IPS-NIHi7 (cell line): Measurements from ENCODE around the gene MYL12B.
"Not testable (repeated sequence)": the region's sequence is repeated elsewhere in the genome, so short reads cannot be mapped to it uniquely, and the experiment has no call there.

Experiments used
- DNase-seq: peaks from one replicate; pipeline ENCODE4 v3.0.0; 2012; ENCODE audit warnings: mixed read lengths; ENCODE audit errors: extremely low spot score

MYL12B gene

GRCh38 chr18:3261373-3262233, at the start of gene MYL12B:
Gene MYL12B (plus strand): TSS chr18:3262133. CDS start chr18:3272899, 10,766 bp downstream.
- peak; percentile 69 for DNase-seq

GRCh38 chr18:3212657-3213056, 49.3 kb upstream of the MYL12B start:
- no peak for DNase-seq

GRCh38 chr18:3213300-3214059, 48.5 kb upstream of the MYL12B start:
- no peak for DNase-seq

DNA sequence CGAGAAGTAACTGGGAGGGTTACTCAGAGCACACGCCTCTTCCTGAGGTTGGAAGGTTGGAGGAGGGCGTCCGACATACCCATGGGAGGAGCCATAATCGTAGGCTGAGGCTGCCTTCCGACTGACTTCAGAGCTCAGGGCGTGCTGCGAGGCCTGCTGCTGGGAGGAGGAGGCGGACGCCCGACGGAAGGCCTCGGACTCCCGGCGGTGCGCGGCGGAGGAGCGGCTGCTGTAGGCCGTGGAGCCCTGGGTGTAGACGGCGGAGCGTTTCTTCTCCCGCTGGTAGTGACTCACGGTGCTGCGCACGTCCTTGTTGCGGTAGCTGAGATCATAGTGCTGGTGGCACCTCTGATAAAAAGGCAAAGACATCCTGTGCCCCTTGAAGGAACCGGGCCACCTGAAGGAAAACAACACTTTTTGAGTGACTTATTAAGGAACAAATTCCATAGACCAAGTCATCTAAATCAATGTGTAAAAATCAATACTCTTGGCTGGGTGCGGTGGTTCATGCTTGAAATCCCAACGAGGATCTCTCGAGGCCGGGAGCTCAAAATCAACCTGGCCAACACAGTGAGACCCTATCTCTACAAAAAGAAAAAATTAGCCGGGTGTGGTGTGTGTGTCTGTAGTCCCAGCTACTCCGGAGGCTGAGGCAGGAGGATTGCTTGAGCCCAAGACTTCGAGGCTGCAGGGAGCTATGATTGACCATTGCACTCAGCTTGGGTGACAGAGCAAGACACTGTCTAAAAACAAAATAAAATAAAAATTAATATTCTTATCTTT, 46.9 kb upstream of the MYL12B start:
- no peak for DNase-seq

GRCh38 chr18:3216987-3217386, 44.9 kb upstream of the MYL12B start:
- DNase-seq, result no peak

GRCh38 chr18:3217948-3218647, 43.8 kb upstream of the MYL12B start:
- peak; percentile 34 for DNase-seq

DNA sequence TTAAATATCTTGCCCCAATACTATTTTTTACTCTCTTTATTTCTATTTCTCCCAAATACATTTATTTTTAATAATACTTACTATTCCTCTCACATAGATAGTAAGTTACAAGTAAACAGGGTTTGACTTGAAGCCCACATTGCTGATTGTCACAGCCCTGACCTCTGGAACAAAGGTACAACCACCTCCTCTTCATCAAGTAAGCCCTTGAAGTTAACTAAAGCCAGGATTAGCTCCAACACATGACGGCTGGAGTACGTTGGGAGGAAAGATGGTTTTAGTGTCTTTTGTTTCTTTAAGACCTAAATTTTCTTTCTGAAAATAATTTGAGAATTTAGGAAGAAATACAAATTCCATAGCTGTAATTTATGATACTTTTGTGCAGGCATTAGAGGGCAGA, 43.1 kb upstream of the MYL12B start:
- no peak for DNase-seq

- DNase-seq, result no peak
Measured at GRCh38 chr18:3219241-3219630, 42.7 kb upstream of the MYL12B start.

GRCh38 chr18:3219631-3220335, 42.1 kb upstream of the MYL12B start, which contains the start of gene MYOM1:
Gene MYOM1 (minus strand): TSS chr18:3219968. CDS start chr18:3215223, 4,745 bp downstream.
- DNase-seq, result no peak

DNA sequence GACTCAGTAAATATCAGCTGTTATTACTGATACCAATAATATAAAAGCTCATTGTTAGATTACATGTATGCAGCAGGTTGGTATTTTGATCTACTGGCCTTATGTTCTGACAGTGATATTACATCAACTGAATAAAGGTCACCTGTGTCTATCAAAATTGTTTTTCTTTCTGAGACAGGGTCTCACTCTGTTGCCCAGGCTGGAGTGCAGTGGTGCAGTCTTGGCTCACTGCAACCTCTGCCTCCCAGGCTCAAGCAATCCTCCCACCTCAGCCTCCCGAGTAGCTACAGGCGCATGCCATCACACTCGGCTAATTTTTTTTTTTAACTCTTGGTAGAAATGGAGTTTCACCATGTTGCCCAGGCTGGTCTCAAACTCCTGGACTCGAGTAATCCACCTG, 41.1 kb upstream of the MYL12B start:
- not testable (repeated sequence) for DNase-seq

DNA sequence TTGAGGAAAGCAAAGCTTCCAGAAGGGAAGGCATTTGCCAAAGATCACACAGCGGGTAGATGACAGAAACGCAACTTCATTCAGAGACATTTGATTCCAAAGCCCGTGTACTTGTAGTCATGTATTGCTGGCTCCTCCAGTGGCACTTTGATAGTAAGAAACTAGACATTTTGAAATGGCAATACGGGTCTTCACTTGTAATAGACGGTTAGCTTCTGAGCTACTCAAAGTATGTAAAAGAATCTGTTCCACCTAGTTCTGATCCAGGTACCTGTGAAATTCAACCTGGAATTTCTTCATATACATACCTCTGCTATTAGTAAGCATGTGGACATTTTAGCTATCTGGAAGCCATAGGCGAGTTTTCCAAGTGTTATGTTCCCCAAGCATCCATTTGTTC, 40.4 kb upstream of the MYL12B start:
- DNase-seq, result no peak

DNA sequence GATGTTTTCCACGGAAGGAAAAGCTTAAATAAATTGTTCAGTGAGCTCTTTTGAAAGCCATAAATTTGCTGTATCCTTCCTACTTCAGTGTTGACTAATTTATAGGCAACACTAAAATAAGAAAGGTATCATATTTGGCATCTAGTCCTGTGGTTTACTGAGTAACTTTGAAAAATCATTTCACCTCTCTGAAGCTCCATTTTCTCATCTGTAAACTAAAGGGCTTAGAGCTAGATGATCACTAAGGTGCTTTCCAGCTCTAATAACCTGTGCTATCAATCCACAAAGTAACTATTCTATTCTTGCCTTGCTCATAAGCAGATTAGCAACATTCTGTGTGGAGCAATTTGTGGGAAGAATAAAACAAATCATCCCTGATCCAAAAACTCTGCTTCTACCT, 38.6 kb upstream of the MYL12B start:
- no peak for DNase-seq

GRCh38 chr18:3224223-3224622, 37.7 kb upstream of the MYL12B start:
- DNase-seq, result no peak

DNA sequence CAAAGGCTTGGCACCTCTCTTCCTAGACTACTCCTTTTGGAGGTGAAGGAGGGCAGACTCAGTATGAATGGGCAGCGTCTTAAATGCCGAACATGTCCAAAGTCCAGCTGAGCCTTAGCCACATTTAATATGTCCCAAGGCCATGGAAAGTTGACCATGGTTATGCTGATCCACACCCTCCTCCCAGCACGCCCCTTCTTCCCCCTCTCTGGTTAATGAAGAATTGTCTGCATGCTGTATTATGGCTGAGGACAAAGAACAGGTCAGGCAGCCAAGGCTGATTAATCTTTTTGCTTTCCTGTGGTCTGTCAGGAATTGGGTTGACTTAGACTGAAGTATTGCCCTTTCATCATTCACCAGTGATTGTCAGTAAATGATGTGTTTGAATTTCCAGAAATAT, 36.3 kb upstream of the MYL12B start:
- DNase-seq, result no peak

GRCh38 chr18:3226048-3226447, 35.9 kb upstream of the MYL12B start:
- no peak for DNase-seq

DNA sequence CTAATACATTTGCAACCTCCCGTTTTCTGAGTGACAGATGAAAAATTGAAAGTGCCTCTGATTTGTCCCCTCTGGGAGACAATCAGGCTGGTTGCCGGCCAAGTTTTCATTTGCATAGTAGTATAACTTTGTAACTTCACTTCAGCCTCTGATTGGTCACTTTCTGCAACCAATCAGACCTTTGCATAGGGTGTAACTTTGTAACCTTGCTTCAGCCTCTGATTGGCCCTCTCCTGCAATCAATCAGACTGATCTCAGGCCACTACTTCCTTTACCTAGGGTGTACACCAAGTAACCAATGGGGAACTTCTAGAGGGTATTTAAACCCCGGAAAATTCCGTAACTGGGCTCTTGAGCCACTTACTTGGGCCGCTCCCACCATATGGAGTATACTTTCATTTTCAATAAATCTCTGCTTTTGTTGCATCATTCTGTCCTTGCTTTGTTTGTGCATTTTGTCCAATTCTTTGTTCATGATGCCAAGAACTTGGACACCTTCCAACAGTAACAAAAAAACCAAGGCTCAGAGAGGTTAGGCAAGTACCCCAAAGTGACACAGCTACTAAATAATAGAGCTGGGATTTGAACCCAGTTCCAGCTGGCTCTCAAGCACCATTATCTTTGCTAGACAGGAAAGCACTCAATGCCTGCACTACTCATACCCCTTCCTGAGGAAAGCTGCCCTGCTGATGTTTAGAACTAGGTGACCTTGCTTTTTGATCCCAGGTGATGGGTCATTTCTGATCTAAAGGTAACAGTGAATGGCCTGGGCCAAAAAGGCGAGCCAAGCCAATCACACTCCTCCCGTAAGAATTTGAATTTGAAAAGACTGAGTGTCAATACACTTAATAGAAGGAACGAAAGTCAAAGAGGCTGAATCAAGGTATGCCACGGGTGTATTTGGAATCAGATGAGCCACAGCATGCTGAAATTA, 31.3 kb upstream of the MYL12B start:
- DNase-seq, result no peak

DNA sequence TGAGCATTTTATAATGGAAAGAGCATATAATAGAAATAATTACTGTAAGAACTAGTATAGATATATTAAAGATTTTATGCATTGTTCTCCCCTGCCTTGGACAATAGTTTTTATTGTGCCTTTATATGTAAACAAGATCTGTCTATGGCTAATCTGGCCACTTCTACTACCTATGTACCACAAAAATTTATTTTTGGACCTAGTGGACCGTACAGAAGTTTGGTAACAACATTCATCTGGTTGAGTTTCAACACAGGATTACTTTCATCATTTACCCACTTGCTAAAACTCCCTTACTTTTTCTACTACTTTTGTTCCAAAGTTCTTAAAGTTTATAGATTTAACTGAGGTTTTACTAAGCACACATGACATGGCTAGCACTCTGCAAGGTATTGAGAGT, 28.9 kb upstream of the MYL12B start:
- DNase-seq, result no peak

DNA sequence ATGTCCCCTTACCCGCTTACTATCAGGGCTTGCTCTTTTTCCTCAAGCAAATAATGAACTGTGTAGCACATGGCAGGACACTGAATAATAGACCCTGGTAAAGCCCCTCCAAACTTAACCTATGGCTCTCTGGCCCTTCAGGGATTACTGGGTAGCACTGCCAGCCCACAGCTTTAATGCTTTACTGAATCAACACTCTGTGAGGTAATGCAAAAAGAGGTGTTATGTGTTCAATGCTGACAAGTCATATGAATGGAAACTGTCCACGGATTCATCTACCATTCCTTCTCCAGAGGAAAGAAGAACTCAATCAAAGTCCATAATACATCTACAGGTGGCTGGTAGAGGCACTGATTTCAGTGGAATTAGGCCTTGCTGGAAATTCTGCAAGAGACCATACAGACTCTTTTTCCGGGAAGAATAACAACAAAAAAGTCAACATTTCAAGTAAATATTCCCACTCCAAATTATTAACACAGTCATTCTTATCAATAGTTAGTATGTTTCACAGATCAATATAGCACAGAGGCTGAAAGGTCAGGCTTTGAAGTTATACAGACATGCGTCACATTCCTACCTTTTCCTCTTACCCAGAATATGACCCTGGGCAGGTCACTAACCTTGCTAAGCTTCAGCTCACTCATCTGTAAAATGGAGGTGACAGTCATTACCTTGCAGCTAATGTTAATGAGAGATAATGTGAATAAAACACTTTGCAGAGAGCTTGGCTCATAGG, 28.3 kb upstream of the MYL12B start:
- no peak for DNase-seq

DNA sequence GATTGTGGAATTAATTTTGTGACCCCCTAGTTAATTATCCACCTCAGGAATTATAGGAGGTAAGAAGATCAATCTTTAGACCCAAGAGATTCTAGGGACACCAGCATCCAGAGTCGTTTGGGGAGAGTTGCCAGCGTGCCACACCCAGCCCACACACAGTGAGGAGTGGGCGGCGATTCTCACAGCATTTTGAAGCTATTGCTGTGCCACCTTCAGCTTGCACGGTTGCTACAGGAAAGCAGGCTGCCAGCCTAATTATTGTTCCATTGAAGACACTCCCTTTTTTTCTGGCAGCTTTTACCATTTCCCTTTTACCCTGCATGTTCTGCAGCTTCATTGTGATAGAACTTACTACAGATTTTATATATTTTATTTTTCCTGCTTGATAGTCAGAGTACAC, 27.5 kb upstream of the MYL12B start:
- DNase-seq, result no peak
